Lower lobe of right lung (tissue), 2 donors: ENCODE measurements around the gene DZIP1. TPM values are rescaled to one million over a fixed set of nuclear protein-coding genes. Genes with fewer than 3 reads are reported as not detected.

Experiments
- ATAC-seq, 2 donors: fragments of 200-7000 bp; cut with Tn5 transposase; one replicate each; pipeline ENCODE4 v1.9.1; 2020 to 2022; ENCODE audit warnings: mild to moderate bottlenecking in 2 of 2, moderate library complexity in 2 of 2
- DNase-seq: peaks from one replicate; pipeline ENCODE4 v3.0.0-alpha.2; 2020
- H3K27ac ChIP-seq: fragments of 200-600 bp; one replicate; pipeline ENCODE4 v1.8.0; 2022
- H3K27me3 ChIP-seq: fragments of 200-600 bp; one replicate; pipeline ENCODE4 v1.8.0; 2022; ENCODE audit warnings: low read depth
- H3K36me3 ChIP-seq: fragments of 200-600 bp; one replicate; pipeline ENCODE4 v1.8.0; 2022; ENCODE audit warnings: mild to moderate bottlenecking
- H3K4me1 ChIP-seq: fragments of 200-600 bp; one replicate; pipeline ENCODE4 v1.8.0; 2022
- H3K4me3 ChIP-seq: fragments of 200-600 bp; one replicate; pipeline ENCODE4 v1.8.0; 2022; ENCODE audit warnings: mild to moderate bottlenecking
- H3K9me3 ChIP-seq: fragments of 200-600 bp; one replicate; pipeline ENCODE4 v1.8.0; 2022
- intact Hi-C: fragments of 100-400 bp; cut with DNase I; formaldehyde crosslinking; loops from one replicate; pipeline ENCODE4 v1.11.0; 2022
- total RNA-seq: library from RNA; stranded (reverse); fragmentation: NEBNext Ultra II Directional; extraction: Animal tissue kit (Norgen Biotek cat#: 25700); gene quantifications from one replicate; pipeline ENCODE4 v1.2.1, GENCODE V29; 2021
- TF ChIP-seq, protein P1 (sequence below): fragments of 200-600 bp; IDR thresholded peaks from one replicate; pipeline ENCODE4 v1.8.0; 2022; ENCODE audit warnings: antibody characterized with exemption, mild to moderate bottlenecking
- donor health status: DM: no; HTN: yes; CAD: no; lungs with severe emphysema.

Gene DZIP1
- total RNA-seq, 1 donor from 2014 or later, result 9.0 TPM

DNA sequence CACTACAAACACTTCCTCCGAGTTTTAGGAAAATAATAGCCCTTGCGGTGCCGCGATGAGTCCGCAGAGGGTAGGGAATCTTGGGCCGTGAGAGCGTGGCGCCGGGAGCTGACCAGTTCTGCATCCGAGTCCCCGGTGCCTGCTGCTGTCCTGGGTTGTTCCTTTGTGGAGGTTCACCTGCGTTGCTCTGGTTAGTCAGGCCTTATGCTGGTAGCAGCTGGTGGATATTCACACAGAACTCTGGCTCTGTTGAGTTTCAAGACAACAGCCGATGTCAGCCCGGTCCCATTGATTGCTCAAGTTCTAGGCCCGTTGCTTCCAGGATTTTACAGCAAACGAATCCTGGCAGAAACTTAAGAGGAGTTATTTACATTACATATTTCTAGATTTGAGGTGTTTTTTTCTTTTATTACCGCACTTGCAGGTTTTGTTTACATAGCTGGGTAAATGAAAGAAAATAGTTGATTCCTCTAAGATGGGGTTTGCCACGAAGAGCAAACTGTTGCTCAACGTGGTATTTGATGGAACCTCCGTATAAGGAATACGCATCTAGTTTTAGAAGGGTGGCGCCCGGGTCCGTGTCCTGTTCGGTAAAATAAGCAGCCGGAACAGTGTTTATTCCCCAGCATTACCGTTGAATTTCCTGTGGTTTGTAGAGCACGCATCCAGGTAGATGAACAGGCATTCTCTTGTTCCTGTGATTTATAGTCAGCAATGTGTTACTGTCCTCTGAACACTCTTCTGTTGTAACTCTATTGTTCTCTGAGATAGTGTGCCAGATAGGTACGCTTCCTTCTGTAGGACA is 90.7 kb downstream of the DZIP1 start:
- Histone ChIP-seq H3K27me3 (peaks cover 34% of the 10 kb centered on the region), H3K9me3 (no peaks in the 10 kb centered on the region), H3K4me3 (no peak overlapping the region), H3K27ac (no peak overlapping the region), H3K4me1 (peaks cover 8% of the 10 kb centered on the region), H3K36me3 (no peaks in the 10 kb centered on the region)
- peak; percentile 50 to 59 for ATAC-seq
- intact Hi-C loops, result no loop called here
- TF ChIP-seq, protein P1, sequence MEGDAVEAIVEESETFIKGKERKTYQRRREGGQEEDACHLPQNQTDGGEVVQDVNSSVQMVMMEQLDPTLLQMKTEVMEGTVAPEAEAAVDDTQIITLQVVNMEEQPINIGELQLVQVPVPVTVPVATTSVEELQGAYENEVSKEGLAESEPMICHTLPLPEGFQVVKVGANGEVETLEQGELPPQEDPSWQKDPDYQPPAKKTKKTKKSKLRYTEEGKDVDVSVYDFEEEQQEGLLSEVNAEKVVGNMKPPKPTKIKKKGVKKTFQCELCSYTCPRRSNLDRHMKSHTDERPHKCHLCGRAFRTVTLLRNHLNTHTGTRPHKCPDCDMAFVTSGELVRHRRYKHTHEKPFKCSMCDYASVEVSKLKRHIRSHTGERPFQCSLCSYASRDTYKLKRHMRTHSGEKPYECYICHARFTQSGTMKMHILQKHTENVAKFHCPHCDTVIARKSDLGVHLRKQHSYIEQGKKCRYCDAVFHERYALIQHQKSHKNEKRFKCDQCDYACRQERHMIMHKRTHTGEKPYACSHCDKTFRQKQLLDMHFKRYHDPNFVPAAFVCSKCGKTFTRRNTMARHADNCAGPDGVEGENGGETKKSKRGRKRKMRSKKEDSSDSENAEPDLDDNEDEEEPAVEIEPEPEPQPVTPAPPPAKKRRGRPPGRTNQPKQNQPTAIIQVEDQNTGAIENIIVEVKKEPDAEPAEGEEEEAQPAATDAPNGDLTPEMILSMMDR, result no peak
- DNase-seq, result peak; percentile 48

DNA sequence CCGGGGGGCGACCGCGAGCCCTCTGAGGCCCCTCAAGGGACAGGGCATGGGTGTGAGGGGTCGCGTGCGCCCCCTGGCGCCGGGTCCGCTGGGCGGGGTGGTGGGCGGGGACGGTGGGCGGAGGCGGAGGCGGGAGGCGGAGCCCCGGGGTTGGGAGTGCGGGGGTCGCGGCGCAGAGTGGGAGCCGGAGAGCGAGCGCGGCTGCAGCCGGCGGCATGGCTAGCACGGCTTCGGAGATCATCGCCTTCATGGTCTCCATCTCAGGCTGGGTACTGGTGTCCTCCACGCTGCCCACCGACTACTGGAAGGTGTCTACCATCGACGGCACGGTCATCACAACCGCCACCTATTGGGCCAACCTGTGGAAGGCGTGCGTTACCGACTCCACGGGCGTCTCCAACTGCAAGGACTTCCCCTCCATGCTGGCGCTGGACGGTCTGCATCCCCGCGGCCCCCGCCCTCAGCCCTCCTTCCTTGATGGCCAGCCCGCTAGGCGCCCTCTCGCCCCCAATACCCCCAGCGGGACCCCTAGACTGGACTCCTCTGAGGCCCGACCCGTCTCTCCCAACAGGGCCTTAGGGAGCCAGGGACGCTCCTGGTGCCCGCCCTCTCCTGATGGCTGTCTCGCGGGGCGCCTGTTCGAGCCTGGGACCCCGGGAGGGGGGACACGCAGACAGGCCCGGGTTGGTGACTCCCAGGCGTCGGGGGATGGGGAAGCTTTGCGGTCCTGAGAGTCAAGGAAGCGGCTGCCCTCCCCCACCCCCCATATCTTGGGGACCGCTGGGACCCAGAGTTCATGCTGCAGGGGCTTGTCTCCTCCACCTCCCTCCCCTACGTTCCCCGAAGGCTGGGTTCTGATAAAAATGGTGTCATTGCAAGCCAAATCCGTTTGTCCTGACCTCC is 91.7 kb downstream of the DZIP1 start, which contains the start of gene CLDN10:
Gene CLDN10 (plus strand): TSS at position 182 of the 903 bp plus-strand sequence. CDS start 34 bp downstream, at position 216.
- ATAC-seq (peak; percentile 23 to 56), DNase-seq (no peak)
- intact Hi-C loops, result no loop called here

DNA sequence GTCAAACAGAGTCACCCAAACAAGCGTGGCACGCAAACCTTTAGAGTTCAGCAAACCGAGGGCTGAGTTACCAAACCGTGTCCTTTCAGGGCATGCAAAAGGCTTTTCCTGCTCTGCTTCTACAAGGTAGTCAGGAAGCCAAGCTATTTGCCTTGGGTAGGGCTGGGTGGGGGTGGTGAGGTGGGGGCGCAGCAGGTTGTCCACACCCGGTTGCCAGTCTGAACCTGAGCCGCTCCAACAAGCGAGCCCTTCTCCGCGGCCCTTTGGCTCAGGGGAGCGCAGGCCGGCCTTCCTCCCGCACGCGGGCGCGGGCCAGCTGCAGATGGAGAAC is 92.3 kb downstream of the DZIP1 start:
- no peaks in the 10 kb centered on the region for H3K9me3 ChIP-seq
- ATAC-seq (no peak), DNase-seq (no peak)
- intact Hi-C loops, result no loop called here
- no peaks in the 10 kb centered on the region for H3K36me3 ChIP-seq
- peaks cover 8% of the 10 kb centered on the region for H3K4me1 ChIP-seq
- H3K27ac ChIP-seq, result no peak overlapping the region
- H3K4me3 ChIP-seq, result no peak overlapping the region
- TF ChIP-seq, protein P1, result no peak
- H3K27me3 ChIP-seq, result peaks cover 34% of the 10 kb centered on the region

More for the DNA sequence above, 91.7 kb downstream of the DZIP1 start, which contains the start of gene CLDN10:
- TF ChIP-seq, protein P1, result no peak
- no peaks in the 10 kb centered on the region for H3K9me3 ChIP-seq
- H3K27ac ChIP-seq, result no peak within 1 kb of the TSS
- H3K4me1 ChIP-seq, result peaks cover 8% of the 10 kb centered on the region
- H3K27me3 ChIP-seq, result peaks cover 34% of the 10 kb centered on the region
- H3K36me3 ChIP-seq, result no peaks in the 10 kb centered on the region
- peak within 1 kb of the TSS; percentile 23 for H3K4me3 ChIP-seq

DNA sequence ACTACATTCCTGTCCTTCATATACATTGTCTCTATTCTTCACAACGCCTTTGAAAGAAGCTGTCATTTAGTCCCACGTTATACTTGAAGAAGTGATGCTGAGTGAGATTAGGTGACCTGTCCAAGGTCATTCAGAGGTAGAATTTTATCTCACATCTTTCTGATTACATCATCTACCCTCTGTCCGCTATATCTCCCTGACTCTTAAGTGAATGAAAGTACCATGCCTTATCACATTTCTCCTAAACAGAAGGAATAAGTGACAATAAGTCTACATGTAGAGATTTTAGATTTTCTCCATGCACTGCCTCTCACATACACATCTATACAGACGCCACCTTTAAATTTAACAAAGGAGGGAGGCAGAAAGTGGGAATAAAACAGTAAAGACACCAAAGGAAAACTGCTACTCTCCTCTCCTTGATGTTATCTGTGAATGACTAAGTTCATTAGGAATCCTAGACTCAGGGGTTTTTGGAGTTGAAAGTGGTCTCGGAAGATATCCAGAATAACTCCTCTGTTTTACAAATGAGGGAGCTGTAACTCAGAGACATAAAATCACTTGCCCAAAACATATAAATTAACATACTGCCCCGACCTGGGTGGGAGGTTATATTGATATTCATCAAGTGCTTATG is 96.9 kb downstream of the DZIP1 start:
- DNase-seq (no peak), ATAC-seq (no peak)
- Histone ChIP-seq H3K9me3 (no peaks in the 10 kb centered on the region), H3K4me3 (no peak overlapping the region), H3K27me3 (peaks cover 13% of the 10 kb centered on the region), H3K27ac (no peak overlapping the region), H3K4me1 (peaks cover 2% of the 10 kb centered on the region), H3K36me3 (no peaks in the 10 kb centered on the region)
- TF ChIP-seq, protein P1, result no peak
- intact Hi-C loops, result no loop called here

DNA sequence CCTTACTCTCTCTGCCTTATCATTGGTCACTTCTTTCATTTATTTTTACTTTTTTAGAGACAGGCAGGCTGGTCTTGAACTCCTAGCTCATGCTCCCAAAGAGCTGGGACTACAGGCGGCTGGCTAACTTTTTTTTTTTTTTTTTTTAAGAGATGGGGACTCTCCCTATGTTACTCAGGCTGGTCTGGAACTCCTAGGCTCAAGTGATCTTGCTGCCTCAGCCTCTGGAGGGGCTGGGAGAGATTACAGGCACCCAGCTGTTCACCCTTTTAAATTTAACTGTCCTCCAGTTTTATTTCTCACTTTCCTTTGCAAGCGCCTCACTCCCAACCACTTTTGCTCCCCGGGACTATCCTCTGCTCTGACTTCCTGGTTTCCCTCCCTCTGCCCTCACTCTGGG is 97.6 kb downstream of the DZIP1 start:
- Histone ChIP-seq H3K9me3 (no peaks in the 10 kb centered on the region), H3K27me3 (peaks cover 6% of the 10 kb centered on the region), H3K4me1 (no peaks in the 10 kb centered on the region), H3K27ac (no peak overlapping the region), H3K36me3 (no peaks in the 10 kb centered on the region), H3K4me3 (no peak overlapping the region)
- DNase-seq (no peak), ATAC-seq (no peak)
- intact Hi-C loops, result no loop called here
- TF ChIP-seq, protein P1, result no peak
